ENCODE results near the gene TMEM132A.

DNA sequence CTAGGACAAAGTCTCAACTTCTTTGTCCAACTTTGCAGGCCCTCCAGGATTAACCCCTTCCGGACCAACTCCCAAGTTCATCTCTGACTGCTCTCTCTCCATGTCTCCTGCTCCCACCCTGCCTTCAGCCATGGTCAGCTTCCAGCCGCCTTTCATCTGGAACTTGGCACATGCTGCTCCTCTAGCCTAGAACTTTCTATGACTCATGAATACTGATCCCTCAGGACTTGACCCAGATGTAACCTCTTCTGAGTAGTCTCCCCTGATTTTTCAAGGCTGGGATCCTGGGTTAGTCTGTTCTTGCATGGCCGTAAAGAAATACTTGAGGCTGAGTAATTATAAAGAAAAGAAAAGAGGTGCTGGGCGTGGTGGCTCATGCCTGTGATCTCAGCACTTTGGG is 32.9 kb downstream of the TMEM132A start:
- TF ChIP-seq, protein P1, sequence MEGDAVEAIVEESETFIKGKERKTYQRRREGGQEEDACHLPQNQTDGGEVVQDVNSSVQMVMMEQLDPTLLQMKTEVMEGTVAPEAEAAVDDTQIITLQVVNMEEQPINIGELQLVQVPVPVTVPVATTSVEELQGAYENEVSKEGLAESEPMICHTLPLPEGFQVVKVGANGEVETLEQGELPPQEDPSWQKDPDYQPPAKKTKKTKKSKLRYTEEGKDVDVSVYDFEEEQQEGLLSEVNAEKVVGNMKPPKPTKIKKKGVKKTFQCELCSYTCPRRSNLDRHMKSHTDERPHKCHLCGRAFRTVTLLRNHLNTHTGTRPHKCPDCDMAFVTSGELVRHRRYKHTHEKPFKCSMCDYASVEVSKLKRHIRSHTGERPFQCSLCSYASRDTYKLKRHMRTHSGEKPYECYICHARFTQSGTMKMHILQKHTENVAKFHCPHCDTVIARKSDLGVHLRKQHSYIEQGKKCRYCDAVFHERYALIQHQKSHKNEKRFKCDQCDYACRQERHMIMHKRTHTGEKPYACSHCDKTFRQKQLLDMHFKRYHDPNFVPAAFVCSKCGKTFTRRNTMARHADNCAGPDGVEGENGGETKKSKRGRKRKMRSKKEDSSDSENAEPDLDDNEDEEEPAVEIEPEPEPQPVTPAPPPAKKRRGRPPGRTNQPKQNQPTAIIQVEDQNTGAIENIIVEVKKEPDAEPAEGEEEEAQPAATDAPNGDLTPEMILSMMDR (conservative IDR thresholded peaks at IDR 0.05), result no peak
- TF ChIP-seq ZFX (IDR thresholded peaks at IDR 0.05), result no peak
